ENCODE measurements around the gene LSS. TPM values are rescaled to one million over a fixed set of nuclear protein-coding genes. Genes with fewer than 3 reads are reported as not detected.

The LSS gene
- total RNA-seq, 4 donors from 2014 or later, result 55.5 to 131 (median 115) TPM

GRCh38 chr21:46157396-46157986 lies 71.1 kb downstream of the LSS start:
- WGBS, 2 donors, result 81 to 93% methylated on average over 4 to 10 of the region's 12 CpGs
- Histone ChIP-seq H3K27me3 (peaks cover 0 to 16% (median 0%) of the 10 kb centered on the region in 4 donors), H3K36me3 (no peaks in the 10 kb centered on the region), H3K9me3 (no peaks in the 10 kb centered on the region), H3K4me3 (no peak overlapping the region), H3K27ac (no peak overlapping the region), H3K4me1 (peaks cover 5 to 26% (median 9%) of the 10 kb centered on the region in 3 donors)
- no peak for DNase-seq
- intact Hi-C loops (cut with DNase I), result no loop called here
- TF ChIP-seq CTCF (IDR thresholded peaks at IDR 0.05) (no peak), POLR2A (IDR thresholded peaks at IDR 0.05) (no peak)

DNA sequence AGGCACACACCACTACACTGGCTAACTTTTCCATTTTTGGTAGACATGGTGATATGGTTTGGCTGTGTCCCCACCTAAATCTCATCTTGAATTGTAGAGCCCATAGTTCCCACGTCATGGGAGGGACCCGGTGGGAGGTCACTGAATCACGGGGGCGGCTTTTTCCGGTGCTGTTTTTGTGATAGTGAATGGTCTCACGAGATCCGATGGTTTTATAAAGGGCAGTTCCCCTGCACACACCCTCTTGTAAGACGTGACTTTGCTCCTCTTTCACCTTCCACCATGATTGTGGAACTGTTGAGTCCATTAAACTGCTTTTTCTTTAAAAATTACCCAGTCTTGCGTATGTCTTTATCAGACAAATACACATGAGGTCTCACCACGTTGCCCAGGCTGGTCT lies 71.9 kb downstream of the LSS start:
- TF ChIP-seq POLR2A (IDR thresholded peaks at IDR 0.05) (no peak), CTCF (IDR thresholded peaks at IDR 0.05) (no peak)
- 83 to 89% methylated on average over 6 to 10 of the region's 10 CpGs for WGBS, 2 donors
- no peak for DNase-seq

DNA sequence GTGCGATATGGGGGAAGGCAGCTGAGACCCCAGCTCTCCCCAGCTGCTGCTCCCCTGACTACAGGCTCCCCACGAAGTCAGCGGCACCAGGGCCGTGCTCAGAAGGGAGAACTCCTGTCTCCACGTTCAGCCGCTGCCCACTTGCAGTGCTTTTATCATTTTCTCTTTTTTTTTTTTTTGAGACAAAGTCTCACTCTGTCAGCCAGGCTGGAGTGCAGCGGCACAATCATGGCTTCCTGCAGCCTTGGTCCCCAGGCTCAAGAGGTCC lies 72.3 kb downstream of the LSS start:
- no peaks in the 10 kb centered on the region for H3K36me3 ChIP-seq
- no peak overlapping the region for H3K4me3 ChIP-seq
- H3K27ac ChIP-seq, result no peak overlapping the region
- H3K4me1 ChIP-seq, result peaks cover 5 to 17% (median 9%) of the 10 kb centered on the region in 3 donors
- WGBS, 2 donors, result 79 to 85% methylated on average over 7 of the region's 7 CpGs
- intact Hi-C loops (cut with DNase I), result no loop called here
- H3K27me3 ChIP-seq, result peaks cover 0 to 4% (median 0%) of the 10 kb centered on the region in 4 donors
- no peaks in the 10 kb centered on the region for H3K9me3 ChIP-seq
- no peak for DNase-seq
- TF ChIP-seq POLR2A (IDR thresholded peaks at IDR 0.05), result no peak
- TF ChIP-seq CTCF (IDR thresholded peaks at IDR 0.05), result no peak

More for the DNA sequence above, 71.9 kb downstream of the LSS start:
- no peaks in the 10 kb centered on the region for H3K9me3 ChIP-seq
- intact Hi-C loops (cut with DNase I), result no loop called here
- H3K27me3 ChIP-seq, result peaks cover 0 to 8% (median 0%) of the 10 kb centered on the region in 4 donors
- H3K4me1 ChIP-seq, result peaks cover 5 to 20% (median 9%) of the 10 kb centered on the region in 3 donors
- no peak overlapping the region for H3K27ac ChIP-seq
- H3K4me3 ChIP-seq, result no peak overlapping the region
- no peaks in the 10 kb centered on the region for H3K36me3 ChIP-seq

DNA sequence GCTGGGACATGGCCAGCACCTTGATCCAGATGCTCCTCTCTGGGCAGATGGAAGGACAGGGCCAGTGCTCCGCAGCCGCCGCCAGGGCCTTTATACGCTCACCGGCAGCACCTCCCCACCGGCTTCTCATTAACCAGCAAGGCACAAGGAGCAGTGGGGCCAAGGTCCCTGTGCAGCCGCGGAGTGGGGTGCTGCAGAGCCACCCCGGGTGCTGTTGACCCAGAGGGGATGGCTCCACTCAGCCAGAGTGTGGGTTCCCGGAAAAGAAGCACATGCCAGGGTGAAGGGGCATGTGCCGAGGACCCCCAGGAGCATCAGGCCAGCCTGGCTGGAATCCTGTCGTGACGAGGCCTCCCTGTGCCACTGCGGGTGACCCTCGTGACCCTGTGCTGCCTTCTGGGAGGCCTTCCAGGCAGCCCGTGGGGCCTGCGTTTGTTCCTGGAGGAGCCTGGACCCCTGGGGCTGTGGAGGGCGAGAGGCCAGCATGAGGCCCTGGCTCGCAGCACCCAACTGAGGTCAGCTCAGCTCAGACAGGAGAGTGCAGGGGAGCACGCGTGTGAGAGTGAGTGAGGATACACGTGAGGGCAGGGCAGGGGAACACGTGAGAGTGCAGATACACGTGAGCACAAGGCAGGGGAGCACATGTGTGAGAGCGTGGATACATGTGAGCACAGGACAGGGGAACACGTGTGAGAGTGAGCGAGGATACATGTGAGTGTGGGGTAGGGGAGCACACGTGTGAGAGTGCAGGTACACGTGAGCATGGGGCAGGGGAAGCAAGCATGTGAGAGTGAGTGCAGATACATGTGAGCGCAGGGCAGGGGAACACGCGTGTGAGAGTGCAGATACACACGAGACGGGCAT lies 72.8 kb downstream of the LSS start, which contains the start of gene FTCD:
TSS of gene FTCD (minus strand) at position 66 of the 864 bp plus-strand sequence. CDS start at position 10, 56 bp downstream.
- H3K27ac ChIP-seq, result no peak within 1 kb of the TSS
- H3K4me3 ChIP-seq, result no peak within 1 kb of the TSS
- WGBS, 2 donors, result 85% methylated on average over 19 to 22 of the region's 34 CpGs
- H3K27me3 ChIP-seq, result no peaks in the 10 kb centered on the region
- DNase-seq, result no peak
- H3K36me3 ChIP-seq, result no peaks in the 10 kb centered on the region
- peaks cover 5 to 12% (median 9%) of the 10 kb centered on the region in 3 donors for H3K4me1 ChIP-seq
- TF ChIP-seq POLR2A (IDR thresholded peaks at IDR 0.05) (no peak), CTCF (IDR thresholded peaks at IDR 0.05) (no peak)
- H3K9me3 ChIP-seq, result no peaks in the 10 kb centered on the region
- intact Hi-C loops (cut with DNase I), result no loop called here

DNA sequence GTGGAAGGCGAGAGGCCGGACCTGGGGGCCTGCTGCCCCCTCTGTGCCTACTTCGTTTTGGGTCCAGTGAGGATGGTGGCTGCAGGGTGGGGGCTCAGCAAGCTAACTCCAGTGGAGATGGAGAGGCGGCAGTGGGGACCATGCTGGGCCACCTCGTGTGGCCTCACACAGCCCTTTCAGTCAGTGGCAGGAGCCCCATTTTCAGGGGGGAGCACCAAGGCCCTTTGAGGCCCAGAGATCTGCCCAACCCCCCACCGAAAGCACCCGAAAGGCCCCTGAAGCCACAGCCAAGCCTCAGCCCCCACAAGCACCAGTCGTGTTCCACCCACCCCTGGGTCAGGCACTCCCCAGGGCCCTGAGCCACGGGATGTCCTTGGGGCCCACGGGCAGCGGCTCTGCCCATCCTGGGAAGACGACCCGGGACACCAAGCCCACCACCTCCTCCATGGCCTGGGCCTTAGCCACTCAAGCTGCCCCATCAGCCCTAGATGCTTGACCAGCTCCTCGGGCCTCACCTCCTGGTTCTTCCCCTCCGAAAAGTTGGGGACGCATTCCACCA lies 73.5 kb downstream of the LSS start:
- no peak for DNase-seq
- no peaks in the 10 kb centered on the region for H3K36me3 ChIP-seq
- intact Hi-C loops (cut with DNase I), result no loop called here
- 81 to 90% methylated on average over 2 to 5 of the region's 16 CpGs for WGBS, 2 donors
- no peak overlapping the region for H3K4me3 ChIP-seq
- no peaks in the 10 kb centered on the region for H3K27me3 ChIP-seq
- peaks cover 5 to 12% (median 9%) of the 10 kb centered on the region in 3 donors for H3K4me1 ChIP-seq
- no peaks in the 10 kb centered on the region for H3K9me3 ChIP-seq
- TF ChIP-seq POLR2A (IDR thresholded peaks at IDR 0.05) (no peak), CTCF (IDR thresholded peaks at IDR 0.05) (no peak)
- H3K27ac ChIP-seq, result no peak overlapping the region
